Measurements from ENCODE around the gene ST6GALNAC6.

ST6GALNAC6 gene

DNA sequence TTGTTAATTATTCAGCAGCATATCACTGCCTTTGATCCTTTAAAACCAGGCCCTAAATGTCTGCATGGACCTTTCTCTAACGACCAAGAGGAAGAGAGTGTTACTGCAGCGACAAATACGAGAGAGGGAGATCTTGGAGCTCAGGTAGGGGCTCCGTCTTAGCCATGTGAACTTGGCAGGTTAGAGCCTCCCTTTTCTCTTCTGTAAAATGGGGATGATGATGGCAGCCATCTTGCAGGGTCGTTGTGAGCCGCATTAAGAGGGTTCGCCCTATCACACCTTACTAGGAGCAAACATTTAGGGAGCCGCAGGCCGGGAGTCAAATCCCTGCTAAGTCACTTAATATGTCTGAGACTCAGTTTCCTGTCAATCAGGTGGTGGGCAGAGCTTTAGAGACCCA, 46.6 kb downstream of the ST6GALNAC6 start:
- Histone ChIP-seq H2BK5ac (ENCODE audit: low read depth, low read length, poor library complexity, severe bottlenecking) (no peak overlapping the region), H2BK120ac (ENCODE audit: low read depth, low read length) (peak overlapping the region; percentile 2), H2BK15ac (ENCODE audit: low read depth, poor library complexity, severe bottlenecking) (no peak overlapping the region), H3K14ac (ENCODE audit: low read length in 2 of 2) (no peak overlapping the region), H2AK5ac (ENCODE audit: low read length, severe bottlenecking) (peak overlapping the region; percentile 80), H3K36me3 (ENCODE audit: control insufficient read depth in 1 of 2, insufficient read depth in 2 of 2, low read depth in 1 of 2, low read length in 2 of 2) (peaks cover 17 to 46% of the 10 kb centered on the region in 2 experiments), H4K91ac (ENCODE audit: low read length) (peak overlapping the region; percentile 12), H3K79me1 (replicated peaks; ENCODE audit: low read length, poor library complexity, severe bottlenecking) (peaks cover 13% of the 10 kb centered on the region), H3K27me3 (ENCODE audit: control insufficient read depth in 1 of 2, insufficient read depth in 1 of 2, low read length in 2 of 2) (no peaks in the 10 kb centered on the region), H3K27ac (ENCODE audit: low read length, poor library complexity, severe bottlenecking) (no peak overlapping the region), H4K8ac (ENCODE audit: low read length) (no peak overlapping the region), H3K23ac (ENCODE audit: low read length in 2 of 2) (no peak overlapping the region), H3K9ac (ENCODE audit: low read length) (peak overlapping the region; percentile 90), H3K4ac (ENCODE audit: low read depth in 1 of 2, low read length in 2 of 2) (peak overlapping the region in 1 of 2 experiments; percentile 42), H2BK12ac (ENCODE audit: low read length in 2 of 2) (peak overlapping the region in 1 of 2 experiments; percentile 53), H2AFZ (ENCODE audit: low read depth, low read length) (no peak overlapping the region), H3K4me2 (ENCODE audit: low read length, poor library complexity, severe bottlenecking) (peak overlapping the region; percentile 72), H3K4me3 (ENCODE audit: insufficient read depth in 1 of 2, low read depth in 1 of 2, low read length in 2 of 2) (peak overlapping the region in 1 of 2 experiments; percentile 87), H3K4me1 (ENCODE audit: control insufficient read depth, insufficient read depth, low read depth, low read length) (peaks cover 32% of the 10 kb centered on the region), H3K18ac (ENCODE audit: low read depth in 1 of 2, low read length in 2 of 2) (peak overlapping the region in 1 of 2 experiments; percentile 6), H3K9me3 (ENCODE audit: control insufficient read depth, low read length) (peaks cover 14% of the 10 kb centered on the region)
- WGBS, result 89% methylated on average over 9 of the region's 9 CpGs
- DNase-seq, result no peak

GRCh38 chr9:127850286-127850830, 49.0 kb downstream of the ST6GALNAC6 start:
- H2BK5ac ChIP-seq (ENCODE audit: low read depth, low read length, poor library complexity, severe bottlenecking), result no peak overlapping the region
- no peak overlapping the region for H2AFZ ChIP-seq (ENCODE audit: low read depth, low read length)
- H3K9me3 ChIP-seq (ENCODE audit: control insufficient read depth, low read length), result peaks cover 14% of the 10 kb centered on the region
- H3K4me3 ChIP-seq (ENCODE audit: insufficient read depth in 1 of 2, low read depth in 1 of 2, low read length in 2 of 2), result peak overlapping the region in 1 of 2 experiments; percentile 56
- H3K9ac ChIP-seq (ENCODE audit: low read length), result no peak overlapping the region
- H3K4ac ChIP-seq (ENCODE audit: low read depth in 1 of 2, low read length in 2 of 2), result no peak overlapping the region
- H3K4me1 ChIP-seq (ENCODE audit: control insufficient read depth, insufficient read depth, low read depth, low read length), result peaks cover 28% of the 10 kb centered on the region
- no peak overlapping the region for H3K23ac ChIP-seq (ENCODE audit: low read length in 2 of 2)
- DNase-seq, result no peak
- no peak overlapping the region for H3K18ac ChIP-seq (ENCODE audit: low read depth in 1 of 2, low read length in 2 of 2)
- no peak overlapping the region for H3K27ac ChIP-seq (ENCODE audit: low read length, poor library complexity, severe bottlenecking)
- peak overlapping the region; percentile 36 for H4K91ac ChIP-seq (ENCODE audit: low read length)
- H3K36me3 ChIP-seq (ENCODE audit: control insufficient read depth in 1 of 2, insufficient read depth in 2 of 2, low read depth in 1 of 2, low read length in 2 of 2), result peaks cover 17 to 54% of the 10 kb centered on the region in 2 experiments
- no peaks in the 10 kb centered on the region for H3K27me3 ChIP-seq (ENCODE audit: control insufficient read depth in 1 of 2, insufficient read depth in 1 of 2, low read length in 2 of 2)
- H4K8ac ChIP-seq (ENCODE audit: low read length), result no peak overlapping the region
- H3K79me1 ChIP-seq (replicated peaks; ENCODE audit: low read length, poor library complexity, severe bottlenecking), result peaks cover 19% of the 10 kb centered on the region
- H2BK15ac ChIP-seq (ENCODE audit: low read depth, poor library complexity, severe bottlenecking), result no peak overlapping the region
- peak overlapping the region in 1 of 2 experiments; percentile 54 for H2BK12ac ChIP-seq (ENCODE audit: low read length in 2 of 2)
- H3K4me2 ChIP-seq (ENCODE audit: low read length, poor library complexity, severe bottlenecking), result no peak overlapping the region
- WGBS, result 97% methylated on average over 14 of the region's 17 CpGs
- H2BK120ac ChIP-seq (ENCODE audit: low read depth, low read length), result no peak overlapping the region
- H3K14ac ChIP-seq (ENCODE audit: low read length in 2 of 2), result no peak overlapping the region
- H2AK5ac ChIP-seq (ENCODE audit: low read length, severe bottlenecking), result no peak overlapping the region

DNA sequence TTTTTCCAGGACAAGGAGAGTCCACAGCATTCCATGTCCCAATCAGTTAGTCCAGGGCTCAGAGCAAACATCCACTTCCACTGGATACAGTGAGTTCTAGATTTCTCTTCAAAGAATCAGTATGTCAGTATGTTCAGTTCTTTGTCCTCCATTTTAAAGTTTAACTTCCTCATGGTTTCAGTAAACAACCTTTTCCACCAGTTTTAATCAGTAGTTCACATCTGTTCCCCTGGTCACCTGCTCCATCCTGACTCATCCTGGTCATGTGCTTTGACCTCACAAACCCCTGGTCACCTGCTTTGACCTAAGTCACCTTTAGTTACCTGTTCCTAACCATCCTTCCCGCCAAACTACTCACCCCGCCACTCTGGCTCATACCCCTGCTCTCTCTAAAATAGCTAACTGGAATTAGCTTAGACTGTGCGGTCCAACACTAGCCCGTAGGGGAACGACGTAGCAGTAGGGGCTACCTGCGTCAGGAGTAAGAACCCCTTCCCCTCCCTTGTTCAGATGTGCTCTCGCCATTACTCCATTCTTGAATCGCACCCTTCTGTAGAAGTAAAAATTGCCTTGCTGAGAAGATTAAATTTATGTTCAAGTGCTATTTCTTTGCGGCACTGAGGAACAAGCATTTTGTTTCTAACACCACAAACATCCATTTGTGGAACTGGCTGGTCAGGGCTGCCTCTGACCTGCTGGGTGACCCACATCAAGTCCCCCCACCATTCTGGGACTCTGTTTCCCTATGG, 50.5 kb downstream of the ST6GALNAC6 start:
- WGBS, result 98% methylated on average over 7 of the region's 10 CpGs
- Histone ChIP-seq H3K9me3 (ENCODE audit: control insufficient read depth, low read length) (peaks cover 14% of the 10 kb centered on the region), H2AFZ (ENCODE audit: low read depth, low read length) (no peak overlapping the region)

More for the DNA sequence above, 50.5 kb downstream of the ST6GALNAC6 start:
- DNase-seq, result no peak
- Histone ChIP-seq H3K79me1 (replicated peaks; ENCODE audit: low read length, poor library complexity, severe bottlenecking) (peaks cover 20% of the 10 kb centered on the region), H2BK120ac (ENCODE audit: low read depth, low read length) (no peak overlapping the region), H3K23ac (ENCODE audit: low read length in 2 of 2) (no peak overlapping the region), H3K4me3 (ENCODE audit: insufficient read depth in 1 of 2, low read depth in 1 of 2, low read length in 2 of 2) (peak overlapping the region in 1 of 2 experiments; percentile 30), H4K91ac (ENCODE audit: low read length) (peak overlapping the region; percentile 46), H2BK15ac (ENCODE audit: low read depth, poor library complexity, severe bottlenecking) (no peak overlapping the region), H3K4me2 (ENCODE audit: low read length, poor library complexity, severe bottlenecking) (no peak overlapping the region), H3K4me1 (ENCODE audit: control insufficient read depth, insufficient read depth, low read depth, low read length) (peaks cover 33% of the 10 kb centered on the region), H2BK5ac (ENCODE audit: low read depth, low read length, poor library complexity, severe bottlenecking) (no peak overlapping the region), H4K8ac (ENCODE audit: low read length) (no peak overlapping the region), H3K27ac (ENCODE audit: low read length, poor library complexity, severe bottlenecking) (no peak overlapping the region), H2BK12ac (ENCODE audit: low read length in 2 of 2) (no peak overlapping the region), H3K27me3 (ENCODE audit: control insufficient read depth in 1 of 2, insufficient read depth in 1 of 2, low read length in 2 of 2) (no peaks in the 10 kb centered on the region), H3K36me3 (ENCODE audit: control insufficient read depth in 1 of 2, insufficient read depth in 2 of 2, low read depth in 1 of 2, low read length in 2 of 2) (peaks cover 17 to 57% of the 10 kb centered on the region in 2 experiments), H3K4ac (ENCODE audit: low read depth in 1 of 2, low read length in 2 of 2) (no peak overlapping the region), H3K9ac (ENCODE audit: low read length) (no peak overlapping the region), H3K18ac (ENCODE audit: low read depth in 1 of 2, low read length in 2 of 2) (peak overlapping the region in 1 of 2 experiments; percentile 13), H3K14ac (ENCODE audit: low read length in 2 of 2) (no peak overlapping the region), H2AK5ac (ENCODE audit: low read length, severe bottlenecking) (no peak overlapping the region)

All from mesenchymal stem cell (in vitro differentiated cells and primary cell).